ENCODE data around the gene PLEKHA5.

- TF ChIP-seq, protein P1, sequence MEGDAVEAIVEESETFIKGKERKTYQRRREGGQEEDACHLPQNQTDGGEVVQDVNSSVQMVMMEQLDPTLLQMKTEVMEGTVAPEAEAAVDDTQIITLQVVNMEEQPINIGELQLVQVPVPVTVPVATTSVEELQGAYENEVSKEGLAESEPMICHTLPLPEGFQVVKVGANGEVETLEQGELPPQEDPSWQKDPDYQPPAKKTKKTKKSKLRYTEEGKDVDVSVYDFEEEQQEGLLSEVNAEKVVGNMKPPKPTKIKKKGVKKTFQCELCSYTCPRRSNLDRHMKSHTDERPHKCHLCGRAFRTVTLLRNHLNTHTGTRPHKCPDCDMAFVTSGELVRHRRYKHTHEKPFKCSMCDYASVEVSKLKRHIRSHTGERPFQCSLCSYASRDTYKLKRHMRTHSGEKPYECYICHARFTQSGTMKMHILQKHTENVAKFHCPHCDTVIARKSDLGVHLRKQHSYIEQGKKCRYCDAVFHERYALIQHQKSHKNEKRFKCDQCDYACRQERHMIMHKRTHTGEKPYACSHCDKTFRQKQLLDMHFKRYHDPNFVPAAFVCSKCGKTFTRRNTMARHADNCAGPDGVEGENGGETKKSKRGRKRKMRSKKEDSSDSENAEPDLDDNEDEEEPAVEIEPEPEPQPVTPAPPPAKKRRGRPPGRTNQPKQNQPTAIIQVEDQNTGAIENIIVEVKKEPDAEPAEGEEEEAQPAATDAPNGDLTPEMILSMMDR (IDR thresholded peaks at IDR 0.05; ENCODE audit: low read depth, low read length), result no peak
- no peak for TF ChIP-seq EZH2phosphoT487 (IDR thresholded peaks at IDR 0.05; ENCODE audit: low read depth)
Observed at GRCh38 chr12:19239616-19240234, 110.2 kb downstream of the PLEKHA5 start.

Data from OCI-LY3 (cell line).